Mesothelial cell of epicardium (in vitro differentiated cells): ENCODE data around the gene GLIS2. TPM values are rescaled to one million over a fixed set of nuclear protein-coding genes. Genes with fewer than 3 reads are reported as not detected.

ENCODE experiments used
- DNase-seq, 2 experiments: peaks; one replicate each; pipeline ENCODE4 v3.0.0; 2021; ENCODE audit warnings: low spot score in 2 of 2; ENCODE audit not compliant: unreplicated experiment in 2 of 2
- H3K27ac Mint-ChIP-seq: 2 replicates; pipeline ENCODE4 v1.8.0; 2021; ENCODE audit warnings: mixed read lengths
- H3K27me3 Mint-ChIP-seq: 2 replicates; pipeline ENCODE4 v1.8.0; 2021; ENCODE audit warnings: low read depth, mixed read lengths
- H3K36me3 Mint-ChIP-seq: 2 replicates; pipeline ENCODE4 v1.8.0; 2021; ENCODE audit warnings: mixed read lengths
- H3K4me1 Mint-ChIP-seq: 2 replicates; pipeline ENCODE4 v1.8.0; 2021; ENCODE audit warnings: mixed read lengths
- H3K4me3 Mint-ChIP-seq: 2 replicates; pipeline ENCODE4 v1.8.0; 2021; ENCODE audit warnings: mild to moderate bottlenecking, moderate library complexity, mixed read lengths
- H3K9me3 Mint-ChIP-seq: 2 replicates; pipeline ENCODE4 v1.8.0; 2021; ENCODE audit warnings: mixed read lengths
- total RNA-seq: library from RNA; stranded (reverse); gene quantifications from 3 replicates; pipeline ENCODE4 v1.2.1, GENCODE V29; 2021
- TF ChIP-seq, protein P1 (sequence below): fragments of 200-600 bp; sonication (generic); IDR thresholded peaks from one replicate; pipeline ENCODE4 v1.5.0; 2021; ENCODE audit warnings: antibody characterized with exemption; ENCODE audit not compliant: unreplicated experiment

Gene GLIS2
- total RNA-seq, 1 donor from 2014 or later: 79.6 TPM

DNA sequence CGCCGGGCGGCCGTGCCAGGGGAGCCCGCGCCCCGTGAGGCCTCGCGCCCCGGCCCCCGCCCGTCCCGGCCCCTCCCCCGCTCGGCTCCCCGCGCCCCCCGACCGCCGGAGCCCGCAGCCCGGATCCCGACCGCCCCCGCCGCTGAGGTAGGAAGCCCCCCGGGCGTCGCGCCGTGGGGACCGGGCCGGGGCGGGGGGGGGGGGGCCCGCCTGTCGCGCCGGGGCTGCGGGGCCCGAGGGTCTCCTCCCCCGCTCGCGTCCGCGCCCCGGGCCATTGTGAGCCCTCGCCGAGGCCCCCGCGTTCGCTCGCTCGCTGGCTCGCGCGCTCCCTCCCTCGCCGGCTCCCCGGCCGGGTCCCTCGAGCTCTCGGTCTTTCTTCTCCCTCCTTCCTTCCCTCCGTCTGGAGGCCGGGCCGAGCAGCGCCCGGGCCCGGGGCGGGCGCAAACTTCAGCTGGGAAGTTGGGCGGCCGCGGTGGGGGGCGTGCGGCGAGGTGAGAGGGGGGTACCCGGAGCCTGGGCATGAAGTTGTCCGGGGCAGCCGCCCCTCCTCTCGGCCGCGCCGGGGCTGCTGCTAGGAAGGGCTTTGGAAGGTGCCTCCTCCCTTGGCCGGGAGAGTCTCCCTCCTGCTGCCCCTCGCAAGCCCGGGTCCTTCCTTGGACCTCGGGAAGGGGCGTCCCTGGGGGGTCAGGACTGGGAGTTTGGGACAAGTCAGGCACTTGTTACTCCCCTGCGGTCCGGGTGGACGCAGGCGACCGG is 419 bp downstream of the GLIS2 start:
- Mint-ChIP-seq H3K4me3 (peak overlapping the region; percentile 83), H3K36me3 (no peaks in the 10 kb centered on the region), H3K27me3 (no peaks in the 10 kb centered on the region), H3K4me1 (peaks cover 41% of the 10 kb centered on the region), H3K9me3 (no peaks in the 10 kb centered on the region), H3K27ac (peak overlapping the region; percentile 87)
- no peak for DNase-seq
- TF ChIP-seq, protein P1, sequence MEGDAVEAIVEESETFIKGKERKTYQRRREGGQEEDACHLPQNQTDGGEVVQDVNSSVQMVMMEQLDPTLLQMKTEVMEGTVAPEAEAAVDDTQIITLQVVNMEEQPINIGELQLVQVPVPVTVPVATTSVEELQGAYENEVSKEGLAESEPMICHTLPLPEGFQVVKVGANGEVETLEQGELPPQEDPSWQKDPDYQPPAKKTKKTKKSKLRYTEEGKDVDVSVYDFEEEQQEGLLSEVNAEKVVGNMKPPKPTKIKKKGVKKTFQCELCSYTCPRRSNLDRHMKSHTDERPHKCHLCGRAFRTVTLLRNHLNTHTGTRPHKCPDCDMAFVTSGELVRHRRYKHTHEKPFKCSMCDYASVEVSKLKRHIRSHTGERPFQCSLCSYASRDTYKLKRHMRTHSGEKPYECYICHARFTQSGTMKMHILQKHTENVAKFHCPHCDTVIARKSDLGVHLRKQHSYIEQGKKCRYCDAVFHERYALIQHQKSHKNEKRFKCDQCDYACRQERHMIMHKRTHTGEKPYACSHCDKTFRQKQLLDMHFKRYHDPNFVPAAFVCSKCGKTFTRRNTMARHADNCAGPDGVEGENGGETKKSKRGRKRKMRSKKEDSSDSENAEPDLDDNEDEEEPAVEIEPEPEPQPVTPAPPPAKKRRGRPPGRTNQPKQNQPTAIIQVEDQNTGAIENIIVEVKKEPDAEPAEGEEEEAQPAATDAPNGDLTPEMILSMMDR: no peak

DNA sequence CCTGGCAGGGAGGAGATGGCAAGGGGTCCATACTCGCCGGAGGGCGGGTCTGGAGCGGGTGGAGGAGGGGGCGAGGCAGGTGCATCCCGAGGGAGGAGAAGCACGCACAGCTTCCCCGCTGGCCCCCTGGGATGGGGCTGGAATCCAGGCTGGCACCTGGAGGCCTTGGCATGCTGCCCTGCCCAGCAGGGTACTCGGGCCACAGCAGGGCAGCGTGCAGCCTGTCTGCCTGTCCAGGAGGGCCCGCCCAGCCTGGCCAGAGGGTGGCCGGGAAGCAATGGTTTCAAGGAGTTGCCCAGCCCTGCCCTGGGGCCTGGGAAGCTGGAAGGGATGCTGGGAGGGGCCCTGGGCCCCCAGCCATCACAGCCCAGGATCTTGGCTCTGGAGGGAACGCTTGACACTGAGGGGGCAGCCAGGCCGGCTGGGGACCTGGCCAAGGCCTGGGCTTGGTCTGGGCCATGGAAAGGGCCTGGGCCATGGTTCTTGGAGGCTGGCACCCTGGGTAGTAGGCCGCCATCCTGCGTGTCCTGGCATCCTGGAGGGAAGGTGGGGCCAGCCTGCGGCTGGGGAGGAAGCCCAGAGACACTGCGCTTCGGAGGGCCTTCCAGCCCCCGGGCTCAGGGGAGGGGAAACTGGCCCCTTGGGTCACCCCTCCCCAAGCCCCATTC is 1.1 kb downstream of the GLIS2 start:
- no peak for DNase-seq
- no peaks in the 10 kb centered on the region for H3K9me3 Mint-ChIP-seq
- no peaks in the 10 kb centered on the region for H3K36me3 Mint-ChIP-seq
- peak overlapping the region; percentile 87 for H3K27ac Mint-ChIP-seq
- H3K4me1 Mint-ChIP-seq: peaks cover 46% of the 10 kb centered on the region
- TF ChIP-seq, protein P1: no peak
- H3K27me3 Mint-ChIP-seq: no peaks in the 10 kb centered on the region
- peak overlapping the region; percentile 83 for H3K4me3 Mint-ChIP-seq

DNA sequence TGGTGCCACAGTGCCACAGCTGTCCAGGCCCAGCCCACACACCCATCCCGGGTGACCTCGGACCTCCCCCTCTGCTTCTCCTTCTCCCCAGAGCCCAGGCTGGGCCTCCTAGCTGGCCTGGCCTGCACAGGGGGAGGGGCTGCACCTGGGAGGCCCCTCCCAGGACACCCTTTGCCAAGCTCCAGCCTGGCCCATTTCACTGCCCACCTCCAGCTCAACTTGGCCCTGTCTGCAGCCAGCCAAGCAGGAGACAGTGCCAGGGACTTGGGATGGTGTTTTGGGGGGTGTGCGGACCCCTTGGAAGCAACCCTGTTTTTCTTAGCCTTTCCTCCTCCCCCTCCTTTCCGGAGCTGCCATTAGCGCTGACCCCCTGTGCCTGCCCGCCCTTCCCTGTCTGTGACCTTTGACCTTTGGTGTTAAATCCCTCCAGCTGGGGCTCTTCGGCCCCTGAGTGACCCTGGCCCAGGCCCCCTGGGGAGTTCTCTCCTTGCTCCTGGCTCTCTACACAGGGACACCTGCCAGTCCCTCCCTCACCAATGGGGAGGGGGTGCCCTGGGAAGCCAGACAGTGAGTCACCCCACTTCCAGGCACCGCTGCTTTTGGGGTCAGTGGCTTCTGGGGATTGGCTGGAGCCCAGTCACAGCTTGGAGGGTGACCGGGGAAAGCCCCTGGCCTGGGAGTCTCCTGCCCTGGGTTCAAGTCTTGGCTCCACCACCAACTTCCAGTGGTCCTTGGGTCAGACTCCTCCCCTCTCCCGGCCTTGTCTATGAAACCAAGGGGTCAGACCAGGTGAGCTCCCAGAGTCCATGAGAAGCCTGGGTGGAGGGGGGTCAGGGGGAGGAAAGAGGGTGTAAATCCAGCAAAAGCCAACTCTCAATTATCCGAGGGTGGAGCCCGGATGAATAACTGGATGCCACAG is 1.9 kb downstream of the GLIS2 start:
- Mint-ChIP-seq H3K27ac (peak overlapping the region; percentile 95), H3K9me3 (no peaks in the 10 kb centered on the region), H3K27me3 (no peaks in the 10 kb centered on the region), H3K36me3 (no peaks in the 10 kb centered on the region), H3K4me1 (peaks cover 47% of the 10 kb centered on the region), H3K4me3 (peak overlapping the region; percentile 83)
- no peak for DNase-seq
- TF ChIP-seq, protein P1: no peak

DNA sequence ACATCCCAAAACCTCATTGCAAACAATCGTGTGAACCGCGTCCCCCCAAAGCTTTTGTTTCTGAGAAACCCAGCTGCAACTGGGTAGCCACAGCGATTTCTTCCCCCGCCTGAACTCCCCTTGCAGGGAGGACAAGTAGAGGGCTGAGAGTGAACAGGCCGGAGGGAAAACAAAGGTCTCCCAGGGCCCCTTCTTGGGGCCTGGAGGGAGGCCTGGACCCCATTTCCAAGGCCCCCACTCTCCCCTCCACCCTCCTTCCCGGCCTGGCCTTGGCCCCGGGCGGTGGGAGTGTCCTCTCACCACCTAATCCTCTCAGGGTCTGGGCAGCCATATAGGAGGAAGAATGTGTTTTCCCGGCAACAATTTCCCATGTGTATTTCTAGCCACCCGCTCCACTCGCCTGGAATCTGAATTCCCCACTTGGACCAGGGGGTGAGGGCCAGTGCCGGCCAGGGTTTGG is 2.6 kb downstream of the GLIS2 start:
- no peak for DNase-seq
- Mint-ChIP-seq H3K27ac (peak overlapping the region; percentile 95), H3K4me1 (peaks cover 52% of the 10 kb centered on the region), H3K4me3 (peak overlapping the region; percentile 83), H3K27me3 (no peaks in the 10 kb centered on the region), H3K36me3 (no peaks in the 10 kb centered on the region), H3K9me3 (no peaks in the 10 kb centered on the region)
- TF ChIP-seq, protein P1: no peak

DNA sequence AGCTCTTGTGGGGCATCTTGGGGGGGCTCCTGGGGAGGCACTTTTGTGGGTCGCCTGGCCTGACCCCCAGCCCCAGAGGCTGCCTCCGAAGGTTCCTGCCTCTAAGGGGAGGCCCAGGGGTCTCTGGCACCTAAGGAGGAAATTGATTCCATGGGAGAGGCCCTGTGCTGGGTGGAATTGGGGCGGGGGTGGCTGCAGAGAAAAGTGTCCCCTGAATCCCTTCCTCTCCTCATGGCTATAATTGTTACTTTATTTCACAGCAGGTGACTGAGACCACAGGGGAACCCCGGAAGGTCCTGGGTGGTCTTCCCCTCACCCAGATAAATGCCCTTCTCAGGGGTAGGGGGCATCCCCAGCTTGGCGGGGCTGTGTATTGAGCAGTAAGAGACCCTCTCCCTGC is 3.1 kb downstream of the GLIS2 start:
- no peak for DNase-seq
- no peaks in the 10 kb centered on the region for H3K27me3 Mint-ChIP-seq
- H3K36me3 Mint-ChIP-seq: no peaks in the 10 kb centered on the region
- peaks cover 56% of the 10 kb centered on the region for H3K4me1 Mint-ChIP-seq
- peak overlapping the region; percentile 95 for H3K27ac Mint-ChIP-seq
- no peaks in the 10 kb centered on the region for H3K9me3 Mint-ChIP-seq
- H3K4me3 Mint-ChIP-seq: peak overlapping the region; percentile 83
- TF ChIP-seq, protein P1: no peak
